AG04450 (cell line): Measurements from ENCODE around the gene SEC31A. TPM values are rescaled to one million over a fixed set of nuclear protein-coding genes. Genes with fewer than 3 reads are reported as not detected.
"Not testable (repeated sequence)": the region's sequence is repeated elsewhere in the genome, so short reads cannot be mapped to it uniquely, and the experiment has no call there.

Experiments
- CTCF ChIA-PET: fragments of 300-600, 350-600 bp; formaldehyde crosslinking; extraction: SDS; loops from one replicate; lab custom pipeline; 2022; ENCODE audit warnings: antibody characterized with exemption, inconsistent platforms; lab: Charles Lee
- POLR2A ChIA-PET: fragments of 350-600 bp; formaldehyde crosslinking; extraction: SDS; loops from one replicate; lab custom pipeline; 2021; ENCODE audit warnings: antibody characterized with exemption, inconsistent platforms; lab: Yijun Ruan, JAX
- DNase-seq: peaks from one replicate; pipeline ENCODE4 v3.0.0-alpha.2; 2011; ENCODE audit warnings: low read depth, low spot score
- H3K27ac ChIP-seq: one replicate; pipeline ENCODE4 v1.5.1; 2012; ENCODE audit warnings: low read depth, low read length, control low read depth
- H3K27me3 ChIP-seq: one replicate; pipeline ENCODE4 v1.6.0; 2012; ENCODE audit warnings: low read length; ENCODE audit not compliant: control insufficient read depth, insufficient read depth
- H3K4me3 ChIP-seq: 2 replicates; pipeline ENCODE4 v1.5.1; 2011; ENCODE audit warnings: mild to moderate bottlenecking, low read depth, low read length, control low read depth
- H3K9me3 ChIP-seq: 2 replicates; pipeline ENCODE4 v1.5.1; 2012; ENCODE audit warnings: low read length; ENCODE audit not compliant: control insufficient read depth, insufficient read depth
- CTCF ChIP-seq: IDR thresholded peaks from 2 replicates; pipeline ENCODE4 v1.5.1; 2011; ENCODE audit warnings: low read depth, low read length, control low read depth, inconsistent platforms
- polyA plus RNA-seq: library from polyadenylated mRNA; depleted of rRNA; stranded (reverse); fragments of >200 nt; gene quantifications from 2 replicates; pipeline ENCODE4 v1.2.3, GENCODE V29; 2011

The SEC31A gene
- polyA plus RNA-seq, 1 experiment = 436 TPM

GRCh38 chr4:82866706-82867385 is 24.1 kb downstream of the SEC31A start:
- H3K9me3 ChIP-seq = no peaks in the 10 kb centered on the region
- no peaks in the 10 kb centered on the region for H3K27me3 ChIP-seq
- peak overlapping the region; percentile 63 for H3K27ac ChIP-seq
- POLR2A ChIA-PET = interaction anchor here (0.6 kb wide), 1 partner anchor 23 kb away, joined by 10 read pairs; no protein-coding TSS in a partner anchor
- no peak for TF ChIP-seq CTCF
- no peak overlapping the region for H3K4me3 ChIP-seq
- DNase-seq = no peak
- CTCF ChIA-PET = interaction anchor here (0.9 to 1.1 kb wide), 3 partner anchors 10 to 404 kb away, joined by 3 to 4 read pairs (median 4); no protein-coding TSS in a partner anchor

- not testable (repeated sequence) for DNase-seq, H3K4me3 ChIP-seq, H3K9me3 ChIP-seq, H3K27me3 ChIP-seq
- ChIA-PET CTCF (interaction anchor here (1.3 to 1.4 kb wide), 2 partner anchors 14 to 169 kb away, joined by 3 to 6 read pairs; partner anchors contain the start of gene COPS4), POLR2A (interaction anchor here (1.1 to 1.3 kb wide), 3 partner anchors 32 to 169 kb away, joined by 3 to 6 read pairs (median 4); partner anchors contain the start of genes COPS4 and THAP9)
- peak overlapping the region; percentile 54 for H3K27ac ChIP-seq
Measured at GRCh38 chr4:82866033-82866432, 24.9 kb downstream of the SEC31A start.

- no peaks in the 10 kb centered on the region for H3K9me3 ChIP-seq
- H3K4me3 ChIP-seq = no peak overlapping the region
- CTCF ChIA-PET = interaction anchor here (1.3 to 1.4 kb wide), 2 partner anchors 13 to 169 kb away, joined by 3 to 6 read pairs; partner anchors contain the start of gene COPS4
- POLR2A ChIA-PET = interaction anchor here (0.5 to 1.3 kb wide), 4 partner anchors 18 to 169 kb away, joined by 3 to 6 read pairs (median 5); partner anchors contain the start of genes COPS4 and THAP9
- H3K27me3 ChIP-seq = no peaks in the 10 kb centered on the region
- no peak overlapping the region for H3K27ac ChIP-seq
- no peak for TF ChIP-seq CTCF
- DNase-seq = peak; percentile 61
Measured at GRCh38 chr4:82865592-82865991, 25.4 kb downstream of the SEC31A start.

GRCh38 chr4:82864336-82864979 is 26.5 kb downstream of the SEC31A start:
- ChIA-PET CTCF (interaction anchor here (0.6 kb wide), 1 partner anchor 402 kb away, joined by 3 read pairs; no protein-coding TSS in a partner anchor), POLR2A (no interaction called here)
- Histone ChIP-seq H3K27ac (no peak overlapping the region), H3K9me3 (no peaks in the 10 kb centered on the region), H3K4me3 (no peak overlapping the region), H3K27me3 (no peaks in the 10 kb centered on the region)
- no peak for DNase-seq
- no peak for TF ChIP-seq CTCF

- Histone ChIP-seq H3K4me3 (no peak overlapping the region), H3K27ac (no peak overlapping the region), H3K27me3 (no peaks in the 10 kb centered on the region), H3K9me3 (no peaks in the 10 kb centered on the region)
- ChIA-PET CTCF (interaction anchor here (0.7 kb wide), 1 partner anchor 23 kb away, joined by 3 read pairs; no protein-coding TSS in a partner anchor), POLR2A (interaction anchor here (0.6 to 0.7 kb wide), 3 partner anchors 16 to 496 kb away, joined by 3 to 12 read pairs (median 3); no protein-coding TSS in a partner anchor)
- DNase-seq = no peak
- no peak for TF ChIP-seq CTCF
Measured at GRCh38 chr4:82861529-82861928, 29.4 kb downstream of the SEC31A start.

- CTCF ChIA-PET, H3K4me3 ChIP-seq, H3K27ac ChIP-seq, H3K9me3 ChIP-seq, DNase-seq, H3K27me3 ChIP-seq, POLR2A ChIA-PET: not testable (repeated sequence)
Measured at GRCh38 chr4:82860487-82860886, 30.5 kb downstream of the SEC31A start.
